ENCODE data around the gene OR4D11.

- TF ChIP-seq EZH2 (IDR thresholded peaks at IDR 0.05) (no peak), POLR2A (IDR thresholded peaks at IDR 0.05; ENCODE audit: borderline replicate concordance, extremely low read depth, insufficient read depth, insufficient read length) (no peak), CTCF (IDR thresholded peaks at IDR 0.05 in 2 of 3, conservative IDR thresholded peaks at IDR 0.05 in 1 of 3; ENCODE audit: borderline replicate concordance in 1 of 3, insufficient read depth in 1 of 3, low read depth in 2 of 3, low read length in 2 of 3) (no peak), TCF7L2 (IDR thresholded peaks at IDR 0.05; ENCODE audit: borderline replicate concordance, extremely low read depth, insufficient read depth, insufficient read length) (no peak), CEBPB (IDR thresholded peaks at IDR 0.05; ENCODE audit: low read depth) (no peak), REST (IDR thresholded peaks at IDR 0.05; ENCODE audit: low read depth) (no peak), POLR2AphosphoS5 (IDR thresholded peaks at IDR 0.05; ENCODE audit: low read depth, low read length) (no peak), RAD21 (IDR thresholded peaks at IDR 0.05; ENCODE audit: low read depth) (no peak), ZNF274 (IDR thresholded peaks at IDR 0.05; ENCODE audit: low read depth, low read length) (no peak), EZH2phosphoT487 (IDR thresholded peaks at IDR 0.05; ENCODE audit: borderline replicate concordance) (no peak), EGR1 (IDR thresholded peaks at IDR 0.05; ENCODE audit: low read depth) (no peak), MAX (IDR thresholded peaks at IDR 0.05) (no peak), JUND (IDR thresholded peaks at IDR 0.05) (no peak), YY1 (IDR thresholded peaks at IDR 0.05; ENCODE audit: extremely low read depth, insufficient replicate concordance, low read depth, low read length) (no peak)
These were observed 31.3 kb downstream of the OR4D11 start for GRCh38 chr11:59534676-59535075.
